ENCODE data around the gene AATK.

The AATK gene

DNA sequence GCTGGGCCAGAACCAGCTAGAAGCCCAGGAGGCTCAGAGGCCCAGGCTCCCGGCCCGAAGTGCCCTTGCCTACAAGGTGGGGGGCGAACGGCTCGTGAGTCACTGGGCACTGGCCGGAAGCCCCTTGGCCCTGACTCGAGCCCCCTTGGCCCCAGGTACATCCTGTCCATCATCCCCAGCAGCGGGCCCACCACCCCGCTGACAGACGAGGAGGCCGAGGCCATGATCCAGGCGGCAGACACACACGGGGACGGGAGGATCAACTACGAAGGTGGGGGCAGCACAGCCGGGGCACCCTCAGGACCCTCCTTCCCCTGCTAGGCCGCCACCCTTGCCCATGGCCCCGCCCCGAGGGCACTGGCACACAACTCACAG is 15.8 kb upstream of the AATK start:
- no peak for DNase-seq

DNA sequence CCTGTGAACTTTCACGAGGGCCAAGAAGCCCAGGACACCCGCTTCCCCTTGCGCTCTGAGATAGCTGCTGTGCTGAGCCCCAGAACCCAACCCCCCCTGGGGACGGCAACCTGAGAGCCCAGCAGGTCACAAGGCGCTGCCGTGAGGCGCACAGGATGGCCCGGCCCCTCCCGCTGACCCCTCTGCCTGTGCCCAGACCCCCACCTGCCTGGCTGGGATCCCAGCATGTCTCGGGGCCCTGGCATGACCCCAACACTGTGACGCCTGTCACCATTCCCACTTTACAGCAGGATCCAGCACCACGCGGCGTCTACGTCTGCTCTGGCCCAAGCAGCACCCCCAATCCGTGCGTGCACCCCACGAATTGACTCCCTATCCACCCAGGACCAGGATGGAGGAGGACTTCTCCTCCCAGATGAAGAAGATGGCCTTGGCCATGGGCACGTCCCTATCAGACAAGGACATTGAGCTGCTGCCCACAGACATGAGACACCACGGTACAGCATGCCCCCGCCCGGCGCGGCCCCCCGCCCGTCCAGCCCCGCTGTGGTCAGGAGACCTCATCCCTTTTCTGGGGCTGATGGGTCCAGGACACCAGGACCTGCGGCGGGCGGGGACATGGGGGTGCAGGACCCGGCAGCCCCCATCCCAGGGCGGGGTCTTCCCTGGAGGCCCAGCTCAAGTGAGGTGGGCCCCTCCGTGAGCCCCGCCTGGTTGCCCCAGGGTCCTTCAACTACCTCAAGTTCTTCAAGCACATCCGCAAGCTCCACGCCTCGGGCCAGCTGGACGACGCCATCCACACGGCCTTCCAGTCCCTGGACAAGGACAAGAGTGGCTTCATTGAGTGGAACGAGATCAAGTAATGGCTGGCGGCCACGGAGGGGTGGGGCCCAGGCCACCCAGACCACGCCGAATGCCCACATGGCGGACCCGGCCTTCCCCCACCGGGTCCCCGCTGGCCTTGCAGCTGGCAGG is 15.1 kb upstream of the AATK start:
- no peak for DNase-seq

DNA sequence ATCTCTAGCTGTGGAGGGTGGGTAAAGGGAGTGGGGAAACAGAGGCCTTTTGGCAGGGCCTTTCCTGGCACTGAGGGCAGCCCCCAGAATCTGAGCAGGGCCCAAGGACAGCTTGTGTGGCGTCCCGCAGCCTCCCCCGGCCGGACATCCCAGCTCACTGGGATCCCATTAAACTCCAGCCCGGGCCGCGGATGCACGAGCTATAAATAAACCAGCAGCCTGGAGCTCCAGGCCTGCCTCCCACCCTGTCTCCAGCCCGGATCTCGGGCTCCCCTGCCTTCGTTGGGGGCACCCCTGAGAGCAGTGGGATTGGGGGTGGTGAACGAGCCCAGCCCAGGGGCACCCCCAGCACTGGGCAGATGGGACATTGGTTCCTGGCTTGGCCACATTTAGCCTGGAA is 13.8 kb upstream of the AATK start:
- no peak for DNase-seq

DNA sequence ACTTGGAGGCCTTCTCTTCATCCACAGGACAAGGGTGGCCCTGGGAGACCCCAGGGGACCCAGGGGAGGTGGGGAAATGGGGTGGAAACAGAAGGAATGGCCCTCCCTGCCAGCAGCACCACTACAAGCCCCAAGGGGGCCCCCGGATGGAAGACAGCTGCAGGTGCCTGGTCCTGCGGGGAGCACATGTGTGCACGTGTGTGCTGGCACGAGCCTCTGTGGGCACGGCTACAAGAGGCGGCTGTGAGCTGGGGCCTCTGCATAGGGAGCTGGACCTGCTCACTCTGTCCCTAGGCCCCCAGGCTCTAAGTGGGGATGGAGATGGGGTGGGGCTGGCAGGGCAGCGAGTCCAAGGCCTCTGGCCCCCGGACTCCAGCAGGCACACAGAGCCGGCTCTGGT is 13.2 kb upstream of the AATK start:
- no peak for DNase-seq

DNA sequence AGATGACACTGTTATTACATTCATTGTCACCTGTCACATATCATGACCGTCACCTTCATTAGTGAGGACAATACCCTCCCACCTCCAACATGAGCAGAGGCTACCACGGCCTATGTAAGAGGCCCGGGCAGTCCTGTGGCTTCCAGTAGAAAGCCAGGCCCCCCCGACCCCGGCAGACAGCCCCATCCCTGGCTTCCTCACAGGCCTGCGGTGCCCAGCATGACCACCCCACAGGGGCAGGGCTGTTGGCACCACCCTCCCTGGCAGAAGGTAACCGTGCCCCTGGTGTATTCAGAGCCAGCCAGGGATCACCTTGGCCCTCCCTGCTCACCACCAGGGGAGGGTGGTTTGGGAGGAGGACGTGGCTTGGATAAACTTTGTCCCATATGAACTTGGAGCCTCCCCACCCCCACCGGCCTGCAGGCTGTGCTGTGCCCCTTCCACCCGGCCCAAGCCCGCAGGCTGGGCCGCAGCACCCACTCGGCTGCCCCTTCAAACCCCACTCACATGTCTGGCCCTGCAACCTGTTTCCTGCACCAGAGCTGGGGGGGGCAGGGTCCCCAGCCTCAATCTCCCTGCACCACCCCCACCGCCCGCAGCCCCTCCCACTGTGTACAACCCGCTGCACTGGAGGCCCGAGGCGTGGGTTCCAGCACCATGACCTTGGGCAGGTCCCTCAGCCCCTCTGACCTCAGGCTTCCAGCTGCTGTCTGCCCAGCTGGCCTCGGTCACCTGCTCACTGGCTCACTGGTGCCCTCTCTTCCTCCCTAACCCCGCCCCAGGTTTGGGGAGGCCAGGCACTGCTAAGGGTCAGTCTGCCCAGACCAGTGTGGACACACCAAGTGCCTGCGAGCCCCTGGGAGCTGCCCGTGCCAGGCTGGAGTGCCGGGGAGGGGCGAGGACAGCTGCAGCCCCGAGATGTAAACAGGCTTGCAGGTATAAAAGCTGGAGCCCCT is 12.4 kb upstream of the AATK start:
- no peak for DNase-seq

DNA sequence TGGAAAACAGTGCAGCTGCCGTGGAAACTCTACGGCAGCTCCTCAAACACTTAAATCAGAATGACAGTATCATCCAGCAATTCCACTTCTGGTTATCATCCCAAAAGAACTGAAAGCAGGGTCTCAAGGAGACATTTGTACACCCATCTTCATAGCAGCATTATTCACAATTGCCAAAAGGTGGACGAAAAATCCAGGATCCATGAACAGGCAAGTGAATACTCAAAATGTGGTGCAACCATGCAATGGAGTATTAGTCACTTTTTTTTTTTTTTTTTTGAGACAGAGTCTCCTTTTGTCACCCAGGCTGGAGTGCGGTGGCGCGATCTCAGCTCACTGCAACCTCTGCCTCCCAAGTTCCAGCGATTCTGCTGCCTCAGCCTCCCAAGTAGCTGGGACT is 10.6 kb upstream of the AATK start:
- DNase-seq, result no peak

DNA sequence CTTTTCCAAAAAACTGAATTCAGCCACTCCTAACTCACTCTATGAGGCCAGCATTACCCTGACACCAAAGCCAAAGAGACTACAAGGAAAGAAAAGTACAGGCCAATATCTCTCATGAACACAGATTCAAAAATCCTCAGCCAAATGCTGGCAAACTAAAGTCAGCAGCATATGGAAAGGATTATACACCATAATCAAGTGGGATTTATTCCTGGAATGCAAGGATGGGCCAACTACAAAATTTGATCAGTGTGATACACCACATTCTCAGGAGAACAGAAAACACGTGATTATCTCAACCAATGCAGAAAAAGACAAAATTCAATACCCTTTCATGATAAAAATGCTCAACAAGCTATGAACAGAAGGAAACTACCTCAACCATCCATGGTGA is 7.7 kb upstream of the AATK start:
- DNase-seq, result no peak

GRCh38 chr17:81173052-81173761 is 7.2 kb upstream of the AATK start:
- no peak for DNase-seq

GRCh38 chr17:81171941-81172340 is 5.9 kb upstream of the AATK start:
- no peak for DNase-seq

- no peak for DNase-seq
Measured at GRCh38 chr17:81170727-81171494, 4.9 kb upstream of the AATK start.

- DNase-seq, result no peak
Measured at GRCh38 chr17:81169870-81170309, 3.9 kb upstream of the AATK start.

DNA sequence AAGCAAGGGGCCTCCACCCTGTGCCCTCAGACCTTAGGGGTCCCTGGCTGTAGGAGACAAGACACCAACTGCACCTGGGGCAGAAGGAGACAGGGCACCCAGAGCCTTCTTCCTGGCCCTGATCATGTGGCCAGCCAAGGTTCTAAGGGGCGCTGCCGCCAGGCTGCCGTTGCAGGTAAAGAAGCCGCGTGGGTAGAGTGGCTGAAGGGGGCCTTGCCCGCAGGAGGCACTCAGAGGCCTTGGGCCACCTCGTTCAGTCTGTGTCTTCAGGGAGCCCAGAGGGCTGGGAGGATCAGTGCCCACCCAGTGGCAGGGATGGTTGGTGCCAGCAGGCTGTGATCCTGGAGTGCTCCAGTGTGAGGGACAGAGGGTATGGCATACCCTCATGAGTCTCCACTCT is 1.6 kb upstream of the AATK start:
- DNase-seq, result no peak

DNA sequence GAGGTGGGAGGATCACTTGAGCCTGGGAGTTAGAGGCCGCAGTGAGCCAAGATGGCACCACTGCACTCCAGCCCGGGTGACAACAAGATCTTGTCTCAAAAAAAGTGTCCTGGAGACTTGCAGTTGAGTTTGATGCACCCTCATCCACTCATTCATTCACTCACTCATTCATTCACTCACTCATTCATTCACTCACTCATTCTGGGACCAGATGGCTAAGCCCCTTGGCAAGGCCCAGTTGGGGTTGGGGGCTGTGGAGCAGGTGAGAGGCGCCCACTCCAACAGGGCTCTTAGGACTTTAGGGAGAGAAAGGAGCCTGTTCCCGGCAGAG is 1.1 kb upstream of the AATK start:
- no peak for DNase-seq

DNA sequence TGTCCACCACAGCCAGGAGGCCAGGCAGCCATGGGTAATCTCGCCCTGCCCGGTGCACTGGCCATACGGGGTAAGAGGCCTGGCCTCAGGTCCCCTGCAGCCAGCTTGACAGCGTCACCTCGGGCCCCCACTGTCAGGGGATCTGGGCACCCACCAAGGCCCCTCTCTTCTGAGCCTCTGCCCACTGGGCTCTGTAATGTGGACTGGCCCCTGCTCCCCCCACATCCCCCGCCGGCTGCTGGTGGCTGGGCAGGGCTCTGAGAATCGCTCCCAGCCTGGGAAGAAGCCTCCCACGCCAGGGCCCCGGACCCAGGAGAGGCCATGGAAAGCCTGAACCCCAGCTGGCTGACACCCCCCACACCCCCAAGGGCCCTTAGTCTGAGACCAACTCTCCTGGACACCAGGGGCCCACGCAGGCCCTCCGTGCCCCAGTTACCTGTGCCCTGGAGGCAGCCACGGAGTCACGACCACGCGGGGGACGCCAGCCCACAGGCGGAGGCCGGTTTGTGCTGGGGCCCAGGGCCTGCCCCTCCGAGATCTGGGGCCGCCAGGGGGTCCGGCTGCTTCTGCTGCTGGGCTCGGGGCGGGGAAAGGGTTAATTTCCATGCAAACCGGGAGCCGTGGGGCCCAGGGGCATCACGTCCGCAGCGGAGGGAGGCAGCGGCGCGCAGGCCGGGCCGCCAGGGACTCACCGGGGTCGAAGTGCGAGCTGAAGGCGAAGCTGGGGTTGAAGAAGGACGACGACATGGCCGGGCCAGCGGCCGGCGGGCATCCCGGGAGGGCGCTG is 582 bp downstream of the AATK start, which contains the start of gene PVALEF:
Gene PVALEF (plus strand): TSS at position 262 of the 787 bp plus-strand sequence. CDS start 15,720 bp downstream, outside the sequence.
- DNase-seq, result no peak

DNA sequence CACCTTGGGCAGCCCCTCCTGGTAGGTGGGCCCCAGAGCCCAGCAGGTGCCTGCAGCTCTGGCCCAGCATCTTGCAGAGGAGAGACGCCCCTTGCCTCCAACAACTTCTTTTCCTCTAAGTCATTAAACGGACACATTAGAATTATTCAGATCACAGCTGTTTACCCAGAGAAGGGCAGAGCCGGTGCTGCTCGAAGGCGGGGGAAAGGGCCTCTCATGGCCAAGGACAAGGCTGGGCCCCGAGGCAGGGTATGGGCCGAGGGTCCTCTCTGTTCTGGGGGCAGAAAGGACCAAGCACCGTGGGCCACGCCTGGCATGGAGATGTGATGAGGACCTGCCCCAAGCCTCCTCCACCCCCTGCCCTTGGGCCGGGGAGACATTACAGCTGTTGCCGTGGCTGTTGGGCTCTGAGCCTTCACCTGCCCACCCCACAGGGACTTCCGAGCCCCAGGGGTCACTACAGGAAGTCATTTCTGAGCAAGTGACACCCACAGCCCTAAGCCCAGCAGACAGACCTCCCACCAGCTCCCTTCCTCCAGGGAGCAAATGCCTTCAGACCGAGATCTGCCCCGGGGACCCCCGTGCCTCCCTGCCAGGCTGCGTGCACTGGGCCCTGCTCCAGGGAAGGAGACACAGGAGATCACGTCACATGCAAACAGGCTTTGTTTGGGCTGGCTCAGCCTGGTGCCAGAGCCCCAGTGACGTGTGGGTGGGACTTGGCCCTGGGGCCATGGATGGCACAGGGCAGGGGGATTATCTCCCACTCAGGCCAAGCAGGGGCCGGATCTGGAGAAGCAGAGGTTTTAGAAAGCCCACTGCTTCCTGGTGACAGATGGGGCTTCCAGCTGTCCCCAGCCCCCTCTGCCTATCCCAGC is 1.4 kb downstream of the AATK start:
- no peak for DNase-seq

DNA sequence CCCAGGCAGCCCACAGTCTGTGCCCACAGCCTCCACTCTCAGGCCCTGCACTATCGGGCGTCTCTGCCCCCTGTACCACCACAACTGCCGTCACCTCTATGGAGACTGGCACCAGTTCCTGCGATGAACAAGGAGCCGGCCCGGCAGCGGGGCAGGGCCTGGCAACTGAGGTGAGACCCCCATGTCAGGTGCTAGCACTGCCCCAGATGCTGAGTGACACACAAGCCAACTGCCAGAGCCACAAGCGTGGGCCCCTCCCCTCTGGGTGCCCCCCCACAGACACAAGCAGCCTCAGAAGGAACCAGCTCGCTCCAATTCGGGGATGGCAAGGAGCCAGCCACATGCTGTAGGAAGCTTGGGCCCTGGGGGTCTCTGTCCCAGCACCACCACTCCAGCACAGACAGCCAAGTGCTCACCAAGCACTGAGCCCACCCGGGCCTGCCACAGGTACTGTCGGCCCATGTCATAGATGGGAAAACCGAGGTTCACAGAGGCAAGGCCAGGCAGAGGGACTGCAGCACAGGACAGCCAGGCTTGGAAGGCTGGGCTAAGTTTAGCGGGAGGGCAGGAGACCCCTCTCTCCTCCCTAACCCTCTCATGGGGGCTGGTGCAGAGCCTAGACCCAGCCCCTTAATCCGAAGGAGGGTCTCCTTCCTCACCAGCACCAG is 2.2 kb downstream of the AATK start:
- no peak for DNase-seq

- DNase-seq, result no peak
Measured at GRCh38 chr17:81163051-81163695, 2.8 kb downstream of the AATK start.

- no peak for DNase-seq
Measured at GRCh38 chr17:81162491-81162890, 3.5 kb downstream of the AATK start.

DNA sequence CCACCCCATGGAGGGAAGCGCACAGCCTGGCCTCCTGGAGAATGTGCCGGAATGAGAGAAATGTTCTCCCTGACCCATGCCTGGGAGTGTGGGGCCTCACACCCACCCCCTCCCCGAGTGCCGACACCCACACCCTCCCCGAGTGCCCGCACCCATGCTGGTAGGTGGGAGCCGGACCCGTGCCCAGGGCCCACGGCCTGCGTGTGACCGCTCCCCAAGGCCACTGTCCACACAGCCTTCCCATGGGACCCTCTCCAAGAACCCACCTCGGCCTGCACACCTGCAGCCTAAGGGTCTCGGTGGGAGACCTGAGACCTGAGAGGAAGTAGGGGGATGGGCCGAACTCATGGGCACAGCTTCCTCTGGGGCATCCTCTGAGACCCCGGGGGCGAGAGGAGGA is 4.0 kb downstream of the AATK start:
- DNase-seq, result no peak
